WI38 (cell line): ENCODE data around the gene SPN.
"Not testable (repeated sequence)": the region's sequence is repeated elsewhere in the genome, so short reads cannot be mapped to it uniquely, and the experiment has no call there.

Source experiments
- H3K4me3 ChIP-seq: 2 replicates; pipeline ENCODE4 v1.5.1; 2011; ENCODE audit warnings: low read depth, mild to moderate bottlenecking, control low read depth, low read length
- CTCF ChIP-seq: IDR thresholded peaks from 2 replicates; pipeline ENCODE4 v1.5.1; 2012; ENCODE audit warnings: low read depth, mild to moderate bottlenecking, control low read depth, low read length

SPN gene

GRCh38 chr16:29701214-29701555 is 38.1 kb downstream of the SPN start:
- no peak overlapping the region for H3K4me3 ChIP-seq
- TF ChIP-seq CTCF = no peak

- no peak for TF ChIP-seq CTCF
- H3K4me3 ChIP-seq = no peak overlapping the region
These were observed 39.2 kb downstream of the SPN start for GRCh38 chr16:29702269-29702668.

GRCh38 chr16:29705030-29705429 is 42.0 kb downstream of the SPN start:
- no peak for TF ChIP-seq CTCF
- no peak overlapping the region for H3K4me3 ChIP-seq

- not testable (repeated sequence) for H3K4me3 ChIP-seq
These were observed 44.1 kb downstream of the SPN start for GRCh38 chr16:29707160-29707559.

GRCh38 chr16:29708917-29709600 is 46.0 kb downstream of the SPN start:
- TF ChIP-seq CTCF = no peak
- no peak overlapping the region for H3K4me3 ChIP-seq

GRCh38 chr16:29709657-29710056 is 46.6 kb downstream of the SPN start:
- not testable (repeated sequence) for H3K4me3 ChIP-seq

GRCh38 chr16:29710227-29711219 is 47.5 kb downstream of the SPN start:
- H3K4me3 ChIP-seq = no peak overlapping the region
- peak; percentile 39 for TF ChIP-seq CTCF

- no peak for TF ChIP-seq CTCF
- no peak overlapping the region for H3K4me3 ChIP-seq
These were observed 49.8 kb downstream of the SPN start for GRCh38 chr16:29712809-29713208.
